NOMO-1 treated with DMSO at 0.1 percent for 48 hours (cell line): ENCODE data around the gene CTSW.
A peak's percentile ranks its signal among the peaks of the same experiment; 100 is the strongest.
"Not testable (repeated sequence)": the region's sequence is repeated elsewhere in the genome, so short reads cannot be mapped to it uniquely, and the experiment has no call there.

ENCODE experiments used
- DNase-seq: peaks from one replicate; lab custom pipeline; 2025; ENCODE audit not compliant: unreplicated experiment; lab: John Stamatoyannopoulos, UW

The CTSW gene, protein sequence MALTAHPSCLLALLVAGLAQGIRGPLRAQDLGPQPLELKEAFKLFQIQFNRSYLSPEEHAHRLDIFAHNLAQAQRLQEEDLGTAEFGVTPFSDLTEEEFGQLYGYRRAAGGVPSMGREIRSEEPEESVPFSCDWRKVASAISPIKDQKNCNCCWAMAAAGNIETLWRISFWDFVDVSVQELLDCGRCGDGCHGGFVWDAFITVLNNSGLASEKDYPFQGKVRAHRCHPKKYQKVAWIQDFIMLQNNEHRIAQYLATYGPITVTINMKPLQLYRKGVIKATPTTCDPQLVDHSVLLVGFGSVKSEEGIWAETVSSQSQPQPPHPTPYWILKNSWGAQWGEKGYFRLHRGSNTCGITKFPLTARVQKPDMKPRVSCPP

GRCh38 chr11:65879617-65880016 is at the start of gene CTSW:
TSS of gene CTSW (plus strand) at chr11:65879837. CDS start at chr11:65879855, 18 bp downstream.
- DNase-seq = no peak

DNA sequence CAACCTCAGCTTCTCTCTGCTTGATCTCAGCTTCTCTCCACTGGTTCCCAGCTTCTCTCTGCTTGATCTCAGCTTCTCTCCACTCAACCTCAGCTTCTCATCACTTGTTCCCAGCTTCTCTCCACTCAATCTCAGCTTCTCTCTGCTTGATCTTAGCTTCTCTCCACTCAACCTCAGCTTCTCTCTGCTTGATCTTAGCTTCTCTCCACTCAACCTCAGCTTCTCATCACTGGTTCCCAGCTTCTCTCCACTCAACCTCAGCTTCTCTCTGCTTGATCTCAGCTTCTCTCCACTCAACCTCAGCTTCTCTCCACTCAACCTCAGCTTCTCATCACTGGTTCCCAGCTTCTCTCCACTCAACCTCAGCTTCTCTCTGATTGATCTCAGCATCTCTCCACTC is 47.4 kb upstream of the CTSW start:
- DNase-seq = not testable (repeated sequence)

DNA sequence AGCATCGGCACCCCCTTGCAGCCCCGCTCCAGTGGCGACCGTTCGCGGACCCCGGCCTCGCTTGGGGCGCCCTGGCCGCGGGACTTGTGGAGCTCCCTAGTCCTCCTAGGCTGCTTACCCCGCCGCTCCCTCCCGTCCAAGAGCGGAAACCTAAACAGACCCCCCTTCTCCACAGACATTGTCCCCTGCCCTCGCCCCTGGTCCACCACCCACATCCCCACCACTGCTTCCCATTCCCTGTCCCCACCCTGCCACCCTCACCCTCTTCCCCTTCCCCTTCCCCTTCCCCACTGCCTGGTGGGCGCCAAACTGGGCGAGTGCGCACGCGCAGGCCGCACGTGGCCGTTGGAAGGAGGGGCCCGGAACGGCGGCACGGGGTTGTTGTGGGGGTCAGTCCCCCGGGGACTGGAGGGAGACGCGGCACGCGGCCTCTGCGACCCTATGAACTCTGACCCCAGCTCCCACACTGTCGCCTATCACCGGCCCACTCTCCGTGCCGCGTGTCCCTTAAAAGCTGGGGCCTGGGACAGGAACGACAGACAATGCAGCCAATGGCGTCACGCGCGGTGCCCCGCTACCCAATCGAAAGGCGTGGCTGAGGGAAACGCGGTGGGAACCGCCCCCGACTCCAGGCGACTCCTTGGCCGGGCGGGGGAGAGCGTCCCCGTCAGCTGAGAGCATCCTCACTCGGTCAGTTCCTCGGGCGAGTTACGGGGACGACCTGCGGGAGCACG is 46.2 kb upstream of the CTSW start, which contains the start of gene SNX32:
Gene SNX32, plus strand, starts transcription at position 667 of the 734 bp plus-strand sequence. CDS start 103 bp downstream, outside the sequence.
- peak; percentile 96 for DNase-seq

- no peak for DNase-seq
These were observed 45.4 kb upstream of the CTSW start for GRCh38 chr11:65834202-65834601.

GRCh38 chr11:65842144-65842543 is 37.5 kb upstream of the CTSW start:
- no peak for DNase-seq

DNA sequence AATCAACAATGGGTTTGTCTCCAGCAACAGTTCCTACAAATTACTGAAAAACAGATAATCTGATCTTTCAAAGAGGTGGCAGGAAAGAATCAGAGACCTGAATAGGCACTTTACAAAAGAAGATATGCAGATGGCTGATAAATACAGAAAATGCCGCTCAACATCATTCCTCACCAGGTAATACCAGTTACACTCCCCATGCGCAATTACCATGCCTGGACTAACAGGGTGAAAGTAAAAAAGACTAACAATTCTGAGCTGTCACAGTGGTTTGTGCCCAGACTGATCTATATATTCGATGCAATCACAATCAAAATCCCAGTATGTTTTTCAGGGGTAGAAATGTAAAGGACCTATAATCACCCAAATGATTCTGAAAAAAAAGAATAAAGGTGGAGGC is 35.8 kb upstream of the CTSW start:
- DNase-seq = no peak

DNA sequence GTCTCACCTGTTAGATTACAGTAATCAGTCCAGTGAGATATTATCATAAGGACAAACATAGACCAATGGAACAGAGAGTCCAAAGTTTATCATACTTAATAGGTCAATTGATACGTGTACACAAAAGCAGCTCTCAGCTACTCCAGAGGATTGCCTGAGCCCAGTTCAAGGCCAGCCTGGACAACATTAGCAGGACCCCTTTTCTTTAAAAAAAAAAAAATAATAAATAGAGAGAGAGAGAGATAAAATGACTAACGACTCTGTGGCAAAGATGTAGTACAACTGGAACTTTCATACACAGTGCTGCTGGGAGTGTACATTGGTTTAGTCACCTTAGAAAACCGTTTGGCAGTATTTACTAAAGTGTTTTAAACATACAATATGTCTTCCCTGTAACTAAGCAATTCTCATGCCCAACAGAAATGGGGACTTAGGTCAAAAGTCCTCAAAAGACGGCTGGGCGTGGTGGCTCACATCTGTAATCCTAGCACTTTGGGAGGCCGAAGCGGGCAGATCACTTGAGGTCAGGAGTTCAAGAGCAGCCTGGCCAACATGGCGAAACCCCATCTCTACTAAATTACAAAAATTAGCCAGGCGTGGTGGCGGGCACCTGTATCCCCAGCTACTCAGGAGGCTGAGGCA is 35.3 kb upstream of the CTSW start:
- DNase-seq = no peak

DNA sequence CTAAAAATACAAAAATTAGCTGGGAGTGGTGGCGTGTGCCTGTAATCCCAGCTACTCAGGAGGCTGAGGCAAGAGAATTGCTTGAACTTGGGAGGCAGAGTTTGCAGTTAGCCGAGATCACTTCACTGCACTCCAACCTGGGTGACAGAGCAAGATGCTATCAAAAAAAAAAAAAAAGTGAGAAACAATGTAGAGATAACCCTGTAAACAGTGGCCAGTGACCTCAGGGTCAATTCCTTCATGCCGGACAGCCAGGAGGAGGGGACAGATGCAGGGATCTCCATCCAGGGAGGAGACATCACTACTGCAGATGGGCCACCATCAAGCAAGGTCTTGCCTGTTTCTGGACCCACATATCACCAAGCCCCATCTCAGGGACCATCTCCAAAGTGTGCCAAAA is 31.9 kb upstream of the CTSW start:
- no peak for DNase-seq

GRCh38 chr11:65848693-65849092 is 30.9 kb upstream of the CTSW start:
- DNase-seq = not testable (repeated sequence)

DNA sequence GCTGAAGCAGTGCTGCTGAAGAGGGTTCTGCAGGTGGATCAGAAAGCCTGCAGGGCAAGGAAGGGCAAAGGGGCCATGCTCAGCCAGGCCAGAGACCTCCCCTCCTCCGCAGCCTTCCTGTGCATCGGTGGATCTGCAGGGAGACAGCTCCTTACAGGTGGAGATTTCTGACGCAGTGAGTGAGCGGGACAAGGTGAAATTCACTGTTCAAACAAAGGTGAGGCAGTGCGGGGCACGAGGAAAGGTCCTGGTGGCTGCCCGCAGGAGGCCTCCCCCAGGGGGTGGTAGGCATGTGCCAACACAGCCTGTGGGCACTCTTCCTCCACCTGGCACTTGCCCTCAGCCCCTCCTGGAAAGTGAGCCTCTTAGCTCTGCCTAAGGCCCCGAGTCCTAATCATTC is 30.3 kb upstream of the CTSW start:
- no peak for DNase-seq

- DNase-seq = no peak
These were observed 29.8 kb upstream of the CTSW start for GRCh38 chr11:65849771-65850216.

GRCh38 chr11:65850217-65851082 is 29.2 kb upstream of the CTSW start:
- DNase-seq = no peak

DNA sequence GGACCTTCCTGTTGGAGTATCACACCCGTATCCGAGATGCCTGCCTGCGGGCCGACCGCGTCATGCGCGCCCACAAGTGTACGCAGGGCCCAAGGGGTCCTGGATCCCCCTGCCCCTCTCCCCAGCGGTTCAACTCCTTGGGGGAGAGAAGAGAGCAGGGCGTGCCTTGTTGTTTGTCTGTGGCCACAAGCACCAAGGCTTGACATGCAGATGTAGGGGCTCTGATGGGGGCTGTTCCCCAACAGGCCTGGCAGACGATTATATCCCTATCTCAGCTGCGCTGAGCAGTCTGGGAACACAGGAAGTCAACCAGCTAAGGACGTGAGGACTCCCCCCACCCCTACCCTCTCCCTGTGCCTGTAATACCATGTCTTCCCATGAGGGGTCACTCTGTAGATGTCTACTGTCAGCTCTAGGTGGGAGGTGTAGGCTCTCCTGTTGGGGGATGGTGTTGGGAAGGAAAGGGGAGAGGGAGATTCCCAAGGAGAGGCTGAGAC is 28.5 kb upstream of the CTSW start:
- DNase-seq = no peak

- DNase-seq = no peak
These were observed 27.7 kb upstream of the CTSW start for GRCh38 chr11:65851811-65852507.

GRCh38 chr11:65852508-65853245 is 27.0 kb upstream of the CTSW start:
- no peak for DNase-seq

GRCh38 chr11:65853246-65853979 is 26.2 kb upstream of the CTSW start:
- no peak for DNase-seq

DNA sequence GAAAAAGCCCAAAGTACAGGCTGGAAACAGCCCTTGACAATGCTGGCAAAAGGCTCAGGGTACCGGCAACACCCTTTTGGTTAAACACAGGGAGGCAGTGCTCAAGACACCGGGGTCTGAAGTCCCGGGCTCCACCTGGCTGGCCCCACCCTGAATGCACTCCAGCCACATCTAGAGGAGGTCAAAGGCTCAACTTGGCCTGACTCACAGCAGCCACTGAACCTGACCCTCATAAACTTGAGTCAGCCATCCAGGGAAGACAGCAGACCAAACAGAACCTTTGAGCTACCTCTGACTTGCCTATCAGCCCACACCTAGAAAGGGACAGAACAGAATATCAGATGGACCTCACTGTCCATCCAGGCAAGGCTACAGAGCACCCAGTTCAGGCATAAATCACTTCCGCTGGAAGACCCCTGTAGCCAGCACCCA is 25.5 kb upstream of the CTSW start:
- no peak for DNase-seq
